HepG2 (cell line): Measurements from ENCODE around the gene GDA. TPM values are rescaled to one million over a fixed set of nuclear protein-coding genes. Genes with fewer than 3 reads are reported as not detected.

Experiments used
- BATF2 ChIP-seq: sonication (generic); formaldehyde crosslinking; IDR thresholded peaks from 2 replicates; pipeline ENCODE4 v1.8.0; 2022; ENCODE audit warnings: mild to moderate bottlenecking, missing genetic modification reagents, moderate library complexity
- ERF ChIP-seq: IDR thresholded peaks from 2 replicates; pipeline ENCODE4 v1.6.1; 2018; ENCODE audit warnings: missing biosample characterization, missing genetic modification reagents
- HNRNPLL ChIP-seq: fragments of 200-400 bp; formaldehyde crosslinking; IDR thresholded peaks from 2 replicates; pipeline ENCODE4 v1.6.1; 2017; ENCODE audit warnings: mild to moderate bottlenecking, low read depth, low read length; ENCODE audit not compliant: poor library complexity, severe bottlenecking
- HOXD1 ChIP-seq: sonication (generic); formaldehyde crosslinking; IDR thresholded peaks from 2 replicates; pipeline ENCODE4 v1.5.0; 2020; ENCODE audit warnings: missing genetic modification reagents
- KLF9 ChIP-seq: IDR thresholded peaks from 2 replicates; pipeline ENCODE4 v1.6.1; 2016; ENCODE audit warnings: low read depth
- MBNL3 ChIP-seq: fragments of 250-450 bp; sonication (Bioruptor Pico); conservative IDR thresholded peaks from 2 replicates; pipeline ENCODE4 v1.8.0; 2022; ENCODE audit warnings: mild to moderate bottlenecking, inconsistent platforms
- PITX1 ChIP-seq: sonication (generic); formaldehyde crosslinking; IDR thresholded peaks from 2 replicates; pipeline ENCODE4 v1.5.1; 2020; ENCODE audit warnings: mild to moderate bottlenecking, missing genetic modification reagents
- PPARG ChIP-seq: conservative IDR thresholded peaks from 2 replicates; pipeline ENCODE4 v1.6.1; 2016; ENCODE audit warnings: missing biosample characterization, missing genetic modification reagents
- RELA ChIP-seq: sonication (generic); formaldehyde crosslinking; IDR thresholded peaks from 2 replicates; pipeline ENCODE4 v1.4.0; 2020; ENCODE audit warnings: missing genetic modification reagents
- SMAD3 ChIP-seq: sonication (generic); formaldehyde crosslinking; IDR thresholded peaks from 2 replicates; pipeline ENCODE4 v1.4.0; 2020; ENCODE audit warnings: missing genetic modification reagents
- ZBTB7B ChIP-seq: sonication (generic); formaldehyde crosslinking; IDR thresholded peaks from 2 replicates; pipeline ENCODE4 v1.4.0; 2020; ENCODE audit warnings: missing genetic modification reagents
- ZKSCAN5 ChIP-seq: sonication (generic); formaldehyde crosslinking; IDR thresholded peaks from 2 replicates; pipeline ENCODE4 v1.5.1; 2020; ENCODE audit warnings: mild to moderate bottlenecking, missing genetic modification reagents
- ZNF263 ChIP-seq: sonication (generic); formaldehyde crosslinking; IDR thresholded peaks from 2 replicates; pipeline ENCODE4 v1.4.0; 2020; ENCODE audit warnings: missing genetic modification reagents
- ZNF549 ChIP-seq: sonication (generic); formaldehyde crosslinking; IDR thresholded peaks from 2 replicates; pipeline ENCODE4 v1.5.0; 2020; ENCODE audit warnings: missing genetic modification reagents
- ZNF563 ChIP-seq: sonication (generic); formaldehyde crosslinking; IDR thresholded peaks from 2 replicates; pipeline ENCODE4 v1.8.0; 2022; ENCODE audit warnings: mild to moderate bottlenecking, moderate library complexity, missing genetic modification reagents
- ZNF710 ChIP-seq: sonication (generic); formaldehyde crosslinking; IDR thresholded peaks from 2 replicates; pipeline ENCODE4 v1.5.0; 2020; ENCODE audit warnings: mild to moderate bottlenecking, missing genetic modification reagents, borderline replicate concordance
- ZNF740 ChIP-seq: sonication (generic); formaldehyde crosslinking; IDR thresholded peaks from 2 replicates; pipeline ENCODE4 v1.4.0; 2020; ENCODE audit warnings: missing genetic modification reagents
- ZNF776 ChIP-seq: sonication (generic); formaldehyde crosslinking; IDR thresholded peaks from 2 replicates; pipeline ENCODE4 v1.4.0; 2020; ENCODE audit warnings: mild to moderate bottlenecking, missing genetic modification reagents
- polyA plus RNA-seq, 8 experiments: library from polyadenylated mRNA; depleted of rRNA in 3 of 8; stranded (reverse) in 7 of 8; unstranded in 1 of 8; fragments of >200 nt; fragmentation: Illumina TruSeq in 4 of 8; extraction: Trizol in 4 of 8; gene quantifications; 2 replicates each; pipeline versions ENCODE4 v1.2.1 to v1.2.3, GENCODE V29; 2011 to 2016; ENCODE audit warnings: low read depth in 4 of 8, missing spikeins in 1 of 8, mixed read lengths in 1 of 8; ENCODE audit not compliant: insufficient read depth in 1 of 8
- total RNA-seq, 5 experiments: library from RNA; depleted of rRNA; stranded (reverse); fragments of >200 nt; fragmentation: Illumina TruSeq; extraction: Trizol; gene quantifications; 2 replicates each; pipeline ENCODE4 v1.2.3, GENCODE V29; 2016; ENCODE audit warnings: low read depth in 1 of 5
- TF ChIP-seq, protein P1 (sequence below): sonication (generic); formaldehyde crosslinking; IDR thresholded peaks from 2 replicates; pipeline ENCODE4 v1.8.0; 2022; ENCODE audit warnings: mild to moderate bottlenecking, missing genetic modification reagents; ENCODE audit not compliant: insufficient replicate concordance
- TF ChIP-seq, protein P2 (sequence below): IDR thresholded peaks from 2 replicates; pipeline ENCODE4 v1.6.1; 2012; ENCODE audit warnings: low read depth, low read length, improper control_type of control experiment

The GDA gene
- total and polyA plus RNA-seq, 2 of the 13 experiments (the other 11 are each of a cell fraction or from before 2014, with no cell fraction given), result 0.15 to 0.99 TPM

GRCh38 chr9:72154468-72155285 is 5.4 kb downstream of the GDA start (continued):
- no peak for TF ChIP-seq ERF (CRISPR knock-in tag)
- TF ChIP-seq PPARG (CRISPR knock-in tag), result peak; percentile 87
- no peak for TF ChIP-seq ZNF263 (CRISPR knock-in tag)
- no peak for TF ChIP-seq ZNF776 (CRISPR knock-in tag)
- no peak for TF ChIP-seq BATF2 (CRISPR knock-in tag)
- TF ChIP-seq HOXD1 (CRISPR knock-in tag), result no peak
- 0 out of 2 replicates have a peak, but pooled peaks have one; percentile 15 for TF ChIP-seq ZNF710 (CRISPR knock-in tag)
- TF ChIP-seq ZNF563 (CRISPR knock-in tag), result no peak
- TF ChIP-seq ZKSCAN5 (CRISPR knock-in tag), result no peak
- TF ChIP-seq PITX1, result 0 out of 2 replicates have a peak, but pooled peaks have one; percentile 35
- no peak for TF ChIP-seq ZNF549 (CRISPR knock-in tag)
- TF ChIP-seq ZNF740 (CRISPR knock-in tag), result no peak
- TF ChIP-seq, protein P1, sequence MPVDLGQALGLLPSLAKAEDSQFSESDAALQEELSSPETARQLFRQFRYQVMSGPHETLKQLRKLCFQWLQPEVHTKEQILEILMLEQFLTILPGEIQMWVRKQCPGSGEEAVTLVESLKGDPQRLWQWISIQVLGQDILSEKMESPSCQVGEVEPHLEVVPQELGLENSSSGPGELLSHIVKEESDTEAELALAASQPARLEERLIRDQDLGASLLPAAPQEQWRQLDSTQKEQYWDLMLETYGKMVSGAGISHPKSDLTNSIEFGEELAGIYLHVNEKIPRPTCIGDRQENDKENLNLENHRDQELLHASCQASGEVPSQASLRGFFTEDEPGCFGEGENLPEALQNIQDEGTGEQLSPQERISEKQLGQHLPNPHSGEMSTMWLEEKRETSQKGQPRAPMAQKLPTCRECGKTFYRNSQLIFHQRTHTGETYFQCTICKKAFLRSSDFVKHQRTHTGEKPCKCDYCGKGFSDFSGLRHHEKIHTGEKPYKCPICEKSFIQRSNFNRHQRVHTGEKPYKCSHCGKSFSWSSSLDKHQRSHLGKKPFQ (CRISPR knock-in tag), result no peak
- TF ChIP-seq, protein P2, sequence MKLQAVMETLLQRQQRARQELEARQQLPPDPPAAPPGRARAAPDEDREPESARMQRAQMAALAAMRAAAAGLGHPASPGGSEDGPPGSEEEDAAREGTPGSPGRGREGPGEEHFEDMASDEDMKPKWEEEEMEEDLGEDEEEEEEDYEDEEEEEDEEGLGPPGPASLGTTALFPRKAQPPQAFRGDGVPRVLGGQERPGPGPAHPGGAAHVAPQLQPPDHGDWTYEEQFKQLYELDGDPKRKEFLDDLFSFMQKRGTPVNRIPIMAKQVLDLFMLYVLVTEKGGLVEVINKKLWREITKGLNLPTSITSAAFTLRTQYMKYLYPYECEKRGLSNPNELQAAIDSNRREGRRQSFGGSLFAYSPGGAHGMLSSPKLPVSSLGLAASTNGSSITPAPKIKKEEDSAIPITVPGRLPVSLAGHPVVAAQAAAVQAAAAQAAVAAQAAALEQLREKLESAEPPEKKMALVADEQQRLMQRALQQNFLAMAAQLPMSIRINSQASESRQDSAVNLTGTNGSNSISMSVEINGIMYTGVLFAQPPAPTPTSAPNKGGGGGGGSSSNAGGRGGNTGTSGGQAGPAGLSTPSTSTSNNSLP, result peak; percentile 88
- no peak for TF ChIP-seq ZBTB7B (CRISPR knock-in tag)
- no peak for TF ChIP-seq RELA (CRISPR knock-in tag)
- TF ChIP-seq SMAD3 (CRISPR knock-in tag), result no peak
- no peak for TF ChIP-seq KLF9 (CRISPR knock-in tag)
- no peak for TF ChIP-seq HNRNPLL
- TF ChIP-seq MBNL3 (CRISPR knock-in tag), result no peak
